Activated naive CD8-positive, alpha-beta T cell treated with anti-CD3 and anti-CD28 coated beads for 36 hours (primary cell): ENCODE measurements around the gene BNIP2. TPM values are rescaled to one million over a fixed set of nuclear protein-coding genes. Genes with fewer than 3 reads are reported as not detected.
"Not testable (repeated sequence)": the region's sequence is repeated elsewhere in the genome, so short reads cannot be mapped to it uniquely, and the experiment has no call there.

Experiments
- DNase-seq: peaks from one replicate; pipeline ENCODE4 v3.0.0; 2021
- H3K27ac Mint-ChIP-seq: one replicate; pipeline ENCODE4 v1.8.0; 2022; ENCODE audit warnings: mild to moderate bottlenecking, moderate library complexity, mixed read lengths
- H3K27me3 Mint-ChIP-seq: one replicate; pipeline ENCODE4 v1.8.0; 2022; ENCODE audit warnings: mild to moderate bottlenecking, mixed read lengths
- H3K36me3 Mint-ChIP-seq: one replicate; pipeline ENCODE4 v1.8.0; 2021; ENCODE audit warnings: mild to moderate bottlenecking, mixed read lengths
- H3K4me1 Mint-ChIP-seq: one replicate; pipeline ENCODE4 v1.8.0; 2021; ENCODE audit warnings: mixed read lengths
- H3K4me3 Mint-ChIP-seq: one replicate; pipeline ENCODE4 v1.8.0; 2022; ENCODE audit warnings: mild to moderate bottlenecking, moderate library complexity, mixed read lengths
- H3K9me3 Mint-ChIP-seq: one replicate; pipeline ENCODE4 v1.8.0; 2022; ENCODE audit warnings: mixed read lengths
- total RNA-seq, 2 experiments: library from RNA; stranded (reverse); gene quantifications; one replicate each; pipeline ENCODE4 v1.2.3, GENCODE V29; 2021

Gene BNIP2
- total RNA-seq, 2 experiments from 2014 or later: 68.4 to 76.4 TPM

DNA sequence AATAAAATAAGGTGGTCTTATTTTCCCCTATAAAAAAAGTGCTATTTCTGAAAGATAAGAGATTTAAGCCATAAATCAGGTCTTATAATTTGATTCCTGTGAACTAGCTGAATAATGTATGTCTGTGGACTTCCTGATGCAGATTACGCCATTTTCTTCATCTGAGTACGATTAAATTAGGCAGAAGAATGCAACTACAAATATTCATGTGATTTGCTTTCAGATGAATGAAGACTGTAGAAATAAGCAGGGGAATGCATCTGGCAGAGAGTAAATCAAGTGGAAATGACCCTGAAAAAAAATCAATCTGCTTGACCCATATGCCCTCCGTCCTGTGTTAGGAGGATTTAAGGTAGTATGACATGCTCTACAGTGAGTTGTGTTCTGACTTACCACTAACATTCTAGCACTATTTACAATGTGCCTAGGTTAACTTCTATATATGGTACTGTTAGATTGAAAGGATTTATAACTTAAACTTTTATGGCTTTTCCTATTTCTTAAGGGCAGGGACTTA lies 14.7 kb downstream of the BNIP2 start:
- Mint-ChIP-seq H3K4me3 (no peak overlapping the region), H3K36me3 (peaks cover 19% of the 10 kb centered on the region), H3K27me3 (no peaks in the 10 kb centered on the region), H3K4me1 (peaks cover 9% of the 10 kb centered on the region), H3K9me3 (no peaks in the 10 kb centered on the region), H3K27ac (no peak overlapping the region)
- no peak for DNase-seq

DNA sequence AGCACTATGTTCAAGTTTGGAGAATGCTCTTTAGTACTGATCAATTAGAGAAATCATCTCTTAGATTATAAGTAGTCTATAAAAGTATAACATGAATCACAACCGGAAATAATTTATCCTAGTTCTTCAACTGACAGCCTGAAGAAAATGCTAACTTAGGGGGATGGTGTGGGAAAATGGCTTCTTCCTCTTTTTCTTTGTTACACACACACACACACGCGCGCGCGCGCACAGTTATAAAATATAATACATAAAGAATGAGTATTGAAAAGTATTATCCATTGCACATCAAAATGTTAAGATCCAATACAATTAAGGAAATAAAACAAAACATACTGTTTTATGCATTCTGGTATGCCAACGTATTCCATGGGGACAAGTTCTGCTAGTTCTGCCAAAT lies 20.6 kb downstream of the BNIP2 start:
- Mint-ChIP-seq H3K4me3 (no peak overlapping the region), H3K4me1 (no peaks in the 10 kb centered on the region), H3K27me3 (no peaks in the 10 kb centered on the region), H3K27ac (no peak overlapping the region), H3K9me3 (no peaks in the 10 kb centered on the region), H3K36me3 (peaks cover 20% of the 10 kb centered on the region)
- DNase-seq: no peak

DNA sequence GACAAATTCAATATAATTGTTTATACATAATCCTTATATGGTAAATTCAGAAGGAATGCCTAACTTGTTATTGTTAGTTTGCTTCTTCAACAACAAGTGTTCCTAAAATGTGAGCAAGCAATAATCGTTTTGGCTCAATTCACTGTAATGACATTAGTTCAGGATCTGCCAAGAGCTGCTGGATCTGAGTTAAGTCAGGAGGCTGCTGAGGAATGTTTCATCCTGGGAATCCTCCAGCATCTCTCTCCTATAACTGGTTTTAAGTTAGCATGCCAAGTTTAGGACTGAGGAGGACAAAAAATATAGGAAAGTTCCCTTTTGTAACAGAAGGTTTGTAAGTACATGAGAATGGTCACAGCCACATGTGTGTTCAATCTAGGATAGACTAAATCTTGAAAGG lies 26.9 kb downstream of the BNIP2 start:
- Mint-ChIP-seq H3K27ac (no peak overlapping the region), H3K9me3 (no peaks in the 10 kb centered on the region), H3K36me3 (peaks cover 18% of the 10 kb centered on the region), H3K27me3 (no peaks in the 10 kb centered on the region), H3K4me1 (no peaks in the 10 kb centered on the region), H3K4me3 (no peak overlapping the region)
- no peak for DNase-seq

DNA sequence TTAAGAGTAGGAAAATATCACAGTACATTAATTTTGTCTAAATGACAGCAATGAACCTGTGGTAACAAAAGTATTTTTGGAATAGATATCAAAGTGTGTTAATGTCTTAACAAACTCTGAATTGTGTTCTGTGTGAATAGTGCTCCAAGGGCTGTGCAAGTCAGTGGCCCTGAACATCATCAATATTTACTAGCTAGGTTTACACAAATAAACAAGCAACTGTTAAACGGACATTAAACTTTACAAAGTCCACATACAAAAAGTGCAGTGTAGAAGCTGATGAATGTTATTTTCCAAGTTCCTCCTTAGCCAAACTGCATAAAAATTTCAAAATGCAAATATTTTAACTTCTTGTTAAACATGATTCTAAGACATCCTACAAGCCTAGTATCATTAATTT lies 29.8 kb downstream of the BNIP2 start:
- H3K27ac Mint-ChIP-seq: no peak overlapping the region
- H3K4me3 Mint-ChIP-seq: no peak overlapping the region
- H3K27me3 Mint-ChIP-seq: no peaks in the 10 kb centered on the region
- no peak for DNase-seq
- no peaks in the 10 kb centered on the region for H3K9me3 Mint-ChIP-seq
- no peaks in the 10 kb centered on the region for H3K4me1 Mint-ChIP-seq
- peaks cover 15% of the 10 kb centered on the region for H3K36me3 Mint-ChIP-seq

DNA sequence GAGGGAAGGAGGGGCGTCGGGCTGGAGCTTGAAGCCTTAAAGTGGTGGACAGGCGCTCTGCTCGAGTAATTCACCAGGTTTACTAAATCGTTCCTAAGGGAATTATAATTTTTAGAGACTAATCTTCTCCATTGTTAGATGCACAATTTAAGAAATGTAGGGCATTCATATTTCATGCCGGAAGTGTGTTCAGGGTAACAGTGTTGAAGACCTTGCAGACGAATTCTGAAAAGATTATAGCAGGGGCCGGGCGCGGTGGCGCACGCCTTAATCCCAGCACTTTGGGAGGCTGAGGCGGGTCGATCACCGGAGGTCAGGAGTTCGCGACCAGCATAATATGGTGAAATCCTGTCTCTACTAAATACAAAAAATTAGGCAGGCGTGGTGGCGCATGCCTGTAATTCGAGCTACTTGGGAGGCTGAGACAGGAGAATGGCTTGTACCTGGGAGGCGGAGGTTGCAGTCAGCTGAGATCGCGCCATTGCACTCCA lies 31.4 kb downstream of the BNIP2 start:
- H3K4me1 Mint-ChIP-seq: peaks cover 2% of the 10 kb centered on the region
- peak; percentile 6 for DNase-seq
- H3K4me3 Mint-ChIP-seq: no peak overlapping the region
- peaks cover 15% of the 10 kb centered on the region for H3K36me3 Mint-ChIP-seq
- H3K27me3 Mint-ChIP-seq: no peaks in the 10 kb centered on the region
- no peak overlapping the region for H3K27ac Mint-ChIP-seq
- H3K9me3 Mint-ChIP-seq: no peaks in the 10 kb centered on the region

- DNase-seq: peak; percentile 96
- H3K36me3 Mint-ChIP-seq: peaks cover 15% of the 10 kb centered on the region
- no peak within 1 kb of the TSS for H3K4me3 Mint-ChIP-seq
- H3K9me3 Mint-ChIP-seq: peaks cover 2% of the 10 kb centered on the region
- no peak within 1 kb of the TSS for H3K27ac Mint-ChIP-seq
- no peaks in the 10 kb centered on the region for H3K27me3 Mint-ChIP-seq
- H3K4me1 Mint-ChIP-seq: peaks cover 2% of the 10 kb centered on the region
These were observed 32.1 kb downstream of the BNIP2 start, which contains the start of gene GTF2A2 for GRCh38 chr15:59656897-59657634. TSS of gene GTF2A2 (minus strand) at chr15:59657515. CDS start at chr15:59652277, 5,238 bp downstream.

DNA sequence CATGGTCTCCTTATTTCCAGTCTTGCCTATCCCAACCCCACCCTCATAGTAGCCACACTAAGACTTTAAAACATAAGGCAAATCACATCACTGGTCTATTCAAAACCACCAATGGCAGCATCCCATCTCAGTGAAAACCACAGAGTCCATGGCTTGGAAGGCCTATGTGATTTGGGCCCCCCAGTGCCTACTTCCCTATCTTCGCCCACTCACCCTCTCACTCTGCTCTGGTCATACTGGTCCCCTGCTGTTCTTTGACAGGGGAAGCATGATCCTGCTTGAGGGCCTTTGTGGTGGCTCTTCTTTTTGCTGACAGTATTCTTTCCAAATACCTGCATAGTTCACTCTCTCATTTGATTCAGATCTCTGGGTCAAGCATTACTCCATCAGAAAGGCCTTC lies 35.1 kb downstream of the BNIP2 start:
- peaks cover 5% of the 10 kb centered on the region for H3K4me1 Mint-ChIP-seq
- H3K9me3 Mint-ChIP-seq: peaks cover 2% of the 10 kb centered on the region
- H3K27ac Mint-ChIP-seq: no peak overlapping the region
- peaks cover 20% of the 10 kb centered on the region for H3K36me3 Mint-ChIP-seq
- H3K27me3 Mint-ChIP-seq: no peaks in the 10 kb centered on the region
- DNase-seq: no peak
- H3K4me3 Mint-ChIP-seq: no peak overlapping the region

DNA sequence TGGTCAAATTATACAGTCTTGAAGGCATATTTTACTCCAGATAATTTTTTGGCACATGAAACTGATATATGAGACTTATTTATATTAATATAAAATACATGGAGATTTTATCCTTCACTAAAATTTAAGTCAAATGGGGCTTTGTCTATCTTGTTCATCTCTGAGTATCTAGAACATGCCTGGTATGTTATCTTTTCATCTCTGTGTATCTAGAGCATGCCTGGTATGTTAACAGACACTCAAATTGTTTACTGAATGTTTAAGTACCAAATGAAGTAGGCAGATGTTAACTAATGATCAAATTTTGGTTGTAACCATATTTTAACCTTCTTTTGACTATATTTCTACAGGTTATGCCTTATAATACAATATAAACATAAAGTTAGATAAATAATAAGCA lies 39.5 kb downstream of the BNIP2 start:
- Mint-ChIP-seq H3K27ac (no peak overlapping the region), H3K36me3 (peaks cover 22% of the 10 kb centered on the region), H3K4me1 (peaks cover 5% of the 10 kb centered on the region), H3K4me3 (no peak overlapping the region), H3K9me3 (peaks cover 2% of the 10 kb centered on the region), H3K27me3 (no peaks in the 10 kb centered on the region)
- no peak for DNase-seq

- no peak overlapping the region for H3K27ac Mint-ChIP-seq
- H3K4me3 Mint-ChIP-seq: no peak overlapping the region
- peaks cover 3% of the 10 kb centered on the region for H3K4me1 Mint-ChIP-seq
- H3K36me3 Mint-ChIP-seq: peaks cover 22% of the 10 kb centered on the region
- DNase-seq: no peak
- H3K9me3 Mint-ChIP-seq: no peaks in the 10 kb centered on the region
- H3K27me3 Mint-ChIP-seq: no peaks in the 10 kb centered on the region
These were observed 42.0 kb downstream of the BNIP2 start for GRCh38 chr15:59647085-59647484.

DNA sequence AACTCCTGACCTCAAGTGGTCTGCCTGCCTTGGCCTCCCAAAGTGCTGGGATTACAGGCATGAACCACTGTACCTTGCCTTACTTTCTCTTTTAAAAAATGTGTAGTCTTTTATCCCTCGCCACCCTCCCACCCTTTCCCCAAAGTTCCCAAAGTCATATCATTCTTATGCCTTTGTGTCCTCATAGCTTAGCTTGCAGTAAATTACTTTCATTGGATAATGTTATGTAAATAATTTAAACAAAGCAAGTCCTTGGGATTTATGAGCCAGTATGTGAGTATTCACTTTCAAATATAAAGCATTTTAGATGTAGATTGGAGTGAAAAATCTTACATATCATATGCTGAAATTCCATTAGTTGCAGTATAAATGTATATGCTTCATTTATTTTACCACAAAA lies 42.8 kb downstream of the BNIP2 start:
- H3K4me3 Mint-ChIP-seq: no peak overlapping the region
- no peak overlapping the region for H3K27ac Mint-ChIP-seq
- no peak for DNase-seq
- peaks cover 17% of the 10 kb centered on the region for H3K36me3 Mint-ChIP-seq
- no peaks in the 10 kb centered on the region for H3K9me3 Mint-ChIP-seq
- H3K4me1 Mint-ChIP-seq: peaks cover 3% of the 10 kb centered on the region
- H3K27me3 Mint-ChIP-seq: no peaks in the 10 kb centered on the region

DNA sequence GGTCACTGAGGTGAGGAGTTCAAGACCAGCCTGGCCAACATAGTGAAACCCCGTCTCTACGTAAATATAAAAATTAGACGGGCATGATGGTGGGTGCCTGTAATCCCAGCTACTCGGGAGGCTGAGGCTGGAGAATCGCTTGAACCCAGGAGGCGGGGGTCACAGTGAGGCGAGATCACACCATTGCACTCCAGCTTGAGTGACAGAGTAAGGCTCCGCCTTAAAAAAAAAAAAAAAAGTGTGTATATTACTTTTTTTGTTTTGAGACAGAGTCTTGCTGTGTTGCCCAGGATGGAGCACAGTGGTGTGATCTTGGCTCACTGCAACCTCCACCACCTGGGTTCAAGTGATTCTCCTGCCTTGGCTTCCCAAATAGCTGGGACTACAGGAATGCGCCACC lies 43.3 kb downstream of the BNIP2 start:
- not testable (repeated sequence) for H3K27me3 Mint-ChIP-seq, H3K4me1 Mint-ChIP-seq, H3K9me3 Mint-ChIP-seq, H3K4me3 Mint-ChIP-seq, H3K27ac Mint-ChIP-seq, DNase-seq
- peaks cover 16% of the 10 kb centered on the region for H3K36me3 Mint-ChIP-seq

DNA sequence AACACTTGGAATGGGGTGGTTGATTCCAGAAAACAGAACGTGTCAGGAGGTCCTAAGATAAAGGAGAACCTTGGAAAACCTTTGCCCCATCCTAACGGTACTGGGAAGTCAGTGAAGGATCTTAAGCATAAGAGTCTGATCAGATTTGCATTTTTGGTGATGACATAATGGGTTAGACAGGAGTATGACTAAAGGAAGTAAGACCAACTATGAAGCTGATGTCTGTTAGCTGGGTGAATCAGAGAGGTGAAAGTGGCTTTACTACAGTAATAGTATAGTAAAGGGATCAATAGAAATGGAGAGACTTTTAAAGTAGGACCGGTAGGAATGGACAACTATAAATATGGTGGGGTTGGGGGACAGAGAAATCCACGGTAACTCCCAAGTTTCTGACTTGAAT lies 44.4 kb downstream of the BNIP2 start:
- Mint-ChIP-seq H3K9me3 (no peaks in the 10 kb centered on the region), H3K27me3 (no peaks in the 10 kb centered on the region), H3K4me3 (no peak overlapping the region), H3K36me3 (peaks cover 13% of the 10 kb centered on the region), H3K27ac (no peak overlapping the region), H3K4me1 (peaks cover 4% of the 10 kb centered on the region)
- no peak for DNase-seq

GRCh38 chr15:59642351-59642750 lies 46.8 kb downstream of the BNIP2 start:
- H3K9me3 Mint-ChIP-seq: no peaks in the 10 kb centered on the region
- no peak overlapping the region for H3K27ac Mint-ChIP-seq
- DNase-seq: no peak
- peaks cover 8% of the 10 kb centered on the region for H3K4me1 Mint-ChIP-seq
- H3K4me3 Mint-ChIP-seq: no peak overlapping the region
- H3K36me3 Mint-ChIP-seq: peaks cover 15% of the 10 kb centered on the region
- H3K27me3 Mint-ChIP-seq: no peaks in the 10 kb centered on the region

GRCh38 chr15:59637507-59637906 lies 51.6 kb downstream of the BNIP2 start:
- not testable (repeated sequence) for H3K9me3 Mint-ChIP-seq, H3K4me1 Mint-ChIP-seq, H3K27me3 Mint-ChIP-seq, DNase-seq, H3K4me3 Mint-ChIP-seq
- Mint-ChIP-seq H3K27ac (peak overlapping the region; percentile 60), H3K36me3 (peaks cover 19% of the 10 kb centered on the region)

GRCh38 chr15:59636184-59636583 lies 52.9 kb downstream of the BNIP2 start:
- Mint-ChIP-seq H3K36me3 (peaks cover 19% of the 10 kb centered on the region), H3K27me3 (no peaks in the 10 kb centered on the region), H3K4me3 (no peak overlapping the region), H3K27ac (no peak overlapping the region), H3K4me1 (peaks cover 8% of the 10 kb centered on the region), H3K9me3 (no peaks in the 10 kb centered on the region)
- DNase-seq: no peak

- H3K27ac Mint-ChIP-seq: no peak overlapping the region
- DNase-seq: no peak
- H3K9me3 Mint-ChIP-seq: no peaks in the 10 kb centered on the region
- H3K36me3 Mint-ChIP-seq: peaks cover 15% of the 10 kb centered on the region
- H3K4me1 Mint-ChIP-seq: no peaks in the 10 kb centered on the region
- H3K27me3 Mint-ChIP-seq: no peaks in the 10 kb centered on the region
- H3K4me3 Mint-ChIP-seq: no peak overlapping the region
These were observed 56.4 kb downstream of the BNIP2 start for GRCh38 chr15:59632714-59633113.
